ENCODE data around the gene FOXP2.

DNA sequence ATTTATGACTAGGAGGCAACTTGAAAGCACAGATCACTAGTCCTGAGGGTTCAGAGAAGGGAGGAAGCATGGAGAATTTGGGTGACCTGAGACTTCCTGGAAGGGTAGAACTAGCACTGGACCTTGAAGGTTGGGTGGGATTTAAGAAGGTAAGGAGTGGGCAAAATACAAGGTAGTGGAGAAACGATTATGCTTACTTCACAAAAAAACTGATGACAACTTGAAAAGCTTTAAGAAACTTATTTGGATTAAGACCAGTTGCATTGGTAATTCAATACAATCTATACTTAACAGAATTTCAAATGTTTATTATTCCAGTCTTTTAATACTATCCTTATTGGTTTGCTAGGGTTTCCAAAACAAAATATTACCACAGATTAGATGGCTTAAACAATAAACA is 308.7 kb downstream of the FOXP2 start:
- TF ChIP-seq CTCF (conservative IDR thresholded peaks at IDR 0.05; ENCODE audit: low read depth, low read length): no peak
- no peak for TF ChIP-seq EZH2phosphoT487 (IDR thresholded peaks at IDR 0.05; ENCODE audit: borderline replicate concordance, low read length)
- TF ChIP-seq EZH2 (IDR thresholded peaks at IDR 0.05; ENCODE audit: low read length, unreplicated experiment): no peak
